HFF-Myc (cell line): ENCODE results near the gene NAXE.
"Not testable (repeated sequence)": the region's sequence is repeated elsewhere in the genome, so short reads cannot be mapped to it uniquely, and the experiment has no call there.

Experiments
- DNase-seq: peaks from one replicate; pipeline ENCODE4 v3.0.0-alpha.2; 2011; ENCODE audit warnings: low read depth; ENCODE audit errors: extremely low read depth
- H3K4me3 ChIP-seq: replicated peaks from 2 replicates; pipeline ENCODE4 v1.5.1; 2011; ENCODE audit warnings: low read depth, mild to moderate bottlenecking, control low read depth, low read length
- CTCF ChIP-seq: IDR thresholded peaks from 2 replicates; pipeline ENCODE4 v1.5.1; 2012; ENCODE audit warnings: mild to moderate bottlenecking, low read depth, low read length, control low read depth; ENCODE audit errors: missing control alignments

NAXE gene

GRCh38 chr1:156549390-156549789, 42.2 kb upstream of the NAXE start:
- no peak overlapping the region for H3K4me3 ChIP-seq
- DNase-seq, result no peak
- no peak for TF ChIP-seq CTCF

- no peak for TF ChIP-seq CTCF
- DNase-seq, result no peak
- no peak overlapping the region for H3K4me3 ChIP-seq
These were observed 41.7 kb upstream of the NAXE start for GRCh38 chr1:156549831-156550230.

- TF ChIP-seq CTCF, result no peak
- no peak for DNase-seq
- no peak overlapping the region for H3K4me3 ChIP-seq
These were observed 41.2 kb upstream of the NAXE start for GRCh38 chr1:156550346-156550745.

GRCh38 chr1:156551066-156551643, 40.4 kb upstream of the NAXE start:
- TF ChIP-seq CTCF, result no peak
- no peak overlapping the region for H3K4me3 ChIP-seq
- DNase-seq, result no peak

- no peak for DNase-seq
- TF ChIP-seq CTCF, result no peak
- H3K4me3 ChIP-seq, result no peak overlapping the region
These were observed 39.7 kb upstream of the NAXE start for GRCh38 chr1:156551869-156552268.

GRCh38 chr1:156552518-156552917, 39.1 kb upstream of the NAXE start:
- H3K4me3 ChIP-seq, result no peak overlapping the region
- DNase-seq, result no peak
- no peak for TF ChIP-seq CTCF

- not testable (repeated sequence) for H3K4me3 ChIP-seq, DNase-seq
These were observed 38.6 kb upstream of the NAXE start for GRCh38 chr1:156552937-156553336.
